GM12878 (cell line): ENCODE data around the gene WDR31. TPM values are rescaled to one million over a fixed set of nuclear protein-coding genes. Genes with fewer than 3 reads are reported as not detected.

Source experiments
- ATAC-seq: fragments of 200-7000 bp; cut with Tn5 transposase; 3 replicates; pipeline ENCODE4 v1.9.1; 2020; ENCODE audit warnings: mild to moderate bottlenecking, moderate library complexity
- BruUV-seq: library from RNA; stranded (reverse); fragments of 400-500 nt; replicated peaks from 2 replicates; lab custom pipeline; 2021; lab: Mats Ljungman, UMichigan
- CTCF ChIA-PET: fragments of 300-600 bp; sonication (Branson Sonifier 250); formaldehyde crosslinking; extraction: SDS; loops from one replicate; lab custom pipeline; 2021; ENCODE audit warnings: inconsistent platforms; lab: Yijun Ruan, JAX
- POLR2A ChIA-PET: fragments of 350-600 bp; formaldehyde crosslinking; extraction: SDS; loops from one replicate; lab custom pipeline; 2021; ENCODE audit warnings: inconsistent platforms; lab: Charles Lee
- RAD21 ChIA-PET: fragments of 300-600 bp; sonication (Branson Sonifier 250); formaldehyde crosslinking; loops from one replicate; lab custom pipeline; 2023; ENCODE audit warnings: antibody characterized with exemption; ENCODE audit not compliant: unreplicated experiment; lab: Charles Lee
- SMC1A ChIA-PET: fragments of 300-600 bp; sonication (Branson Sonifier 250); formaldehyde crosslinking; loops from one replicate; lab custom pipeline; 2023; ENCODE audit not compliant: unreplicated experiment, uncharacterized antibody; lab: Charles Lee
- DNase-seq: peaks from one replicate; pipeline ENCODE4 v3.0.0-alpha.2; 2011; ENCODE audit warnings: low read depth, low spot score
- FAIRE-seq: peaks from 3 replicates; lab custom pipeline; 2011; peaks lifted over from hg19 to GRCh38; lab: Jason Lieb, UNC
- H2AFZ ChIP-seq: 2 replicates; pipeline ENCODE4 v1.6.0; 2011; ENCODE audit warnings: low read depth, low read length, control low read depth; ENCODE audit not compliant: control insufficient read depth
- H3K27ac ChIP-seq: 2 replicates; pipeline ENCODE4 v1.5.1; 2011; ENCODE audit warnings: control low read depth; ENCODE audit not compliant: control insufficient read depth, insufficient read depth
- H3K27me3 ChIP-seq, 2 experiments: replicated peaks in 1 of 2; 2 replicates each; pipeline versions ENCODE4 v1.6.0 to v1.6.1; 2011; ENCODE audit warnings: low read length in 1 of 2; ENCODE audit not compliant: control insufficient read depth in 2 of 2, insufficient read depth in 2 of 2
- H3K36me3 ChIP-seq, 2 experiments: 2 replicates each; pipeline ENCODE4 v1.5.1; 2011; ENCODE audit warnings: low read length in 1 of 2; ENCODE audit not compliant: control insufficient read depth in 2 of 2, insufficient read depth in 2 of 2
- H3K4me1 ChIP-seq: 2 replicates; pipeline ENCODE4 v1.6.1; 2011; ENCODE audit warnings: mild to moderate bottlenecking, low read length, moderate library complexity, mixed read lengths; ENCODE audit not compliant: control insufficient read depth, insufficient read depth
- H3K4me2 ChIP-seq: 2 replicates; pipeline ENCODE4 v1.6.0; 2011; ENCODE audit warnings: control low read depth; ENCODE audit not compliant: control insufficient read depth, insufficient read depth
- H3K4me3 ChIP-seq: fragments of 200-600 bp; sonication (generic); 2 replicates; pipeline ENCODE4 v1.5.1; 2016
- H3K79me2 ChIP-seq: 2 replicates; pipeline ENCODE4 v1.6.0; 2011; ENCODE audit warnings: low read length; ENCODE audit not compliant: control insufficient read depth, insufficient read depth
- H3K9ac ChIP-seq: 2 replicates; pipeline ENCODE4 v1.8.0; 2011; ENCODE audit warnings: low read length, control low read depth, mixed read lengths; ENCODE audit not compliant: control insufficient read depth, insufficient read depth
- H3K9me3 ChIP-seq: replicated peaks from 3 replicates; pipeline ENCODE4 v1.5.1; 2011; ENCODE audit warnings: mild to moderate bottlenecking, low read length; ENCODE audit not compliant: control insufficient read depth, insufficient read depth
- H4K20me1 ChIP-seq: 2 replicates; pipeline ENCODE4 v1.6.0; 2011; ENCODE audit not compliant: control insufficient read depth, insufficient read depth
- BCL3 ChIP-seq: IDR thresholded peaks from 2 replicates; pipeline ENCODE4 v1.6.1; 2011; ENCODE audit warnings: borderline replicate concordance, low read depth, mild to moderate bottlenecking, moderate library complexity, low read length; ENCODE audit not compliant: insufficient read depth, poor library complexity, severe bottlenecking
- BCLAF1 ChIP-seq: fragments of 450-650 bp; IDR thresholded peaks from 2 replicates; pipeline ENCODE4 v1.6.1; 2017; ENCODE audit warnings: antibody characterized with exemption, mild to moderate bottlenecking, moderate library complexity
- CBX3 ChIP-seq: fragments of 200-600 bp; sonication (generic); IDR thresholded peaks from 2 replicates; pipeline ENCODE4 v1.6.1; 2016; ENCODE audit warnings: low read depth, borderline replicate concordance
- MAX ChIP-seq: IDR thresholded peaks from 2 replicates; pipeline ENCODE4 v1.6.1; 2012; ENCODE audit warnings: low read depth, low read length, improper control_type of control experiment
- NFXL1 ChIP-seq: fragments of 450-650 bp; IDR thresholded peaks from 2 replicates; pipeline ENCODE4 v1.6.1; 2017; ENCODE audit warnings: antibody characterized with exemption, mild to moderate bottlenecking, borderline replicate concordance
- NR2C1 ChIP-seq: fragments of 450-650 bp; IDR thresholded peaks from 2 replicates; pipeline ENCODE4 v1.6.1; 2017; ENCODE audit warnings: antibody characterized with exemption, mild to moderate bottlenecking, moderate library complexity
- PAX5 ChIP-seq: IDR thresholded peaks from 2 replicates; pipeline ENCODE4 v1.6.1; 2011; ENCODE audit warnings: low read depth, low read length, borderline replicate concordance
- PML ChIP-seq: IDR thresholded peaks from 2 replicates; pipeline ENCODE4 v1.6.1; 2012; ENCODE audit warnings: low read length, inconsistent platforms
- POLR2A ChIP-seq: IDR thresholded peaks from 2 replicates; pipeline ENCODE4 v1.6.1; 2011; ENCODE audit warnings: low read depth, mild to moderate bottlenecking, low read length
- POU2F2 ChIP-seq: IDR thresholded peaks from 3 replicates; pipeline ENCODE4 v1.6.1; 2011; ENCODE audit warnings: low read depth, mild to moderate bottlenecking, low read length, borderline replicate concordance
- RB1 ChIP-seq: fragments of 450-650 bp; formaldehyde crosslinking; IDR thresholded peaks from 2 replicates; pipeline ENCODE4 v1.6.1; 2017; ENCODE audit warnings: mild to moderate bottlenecking, borderline replicate concordance
- RELB ChIP-seq: fragments of 450-650 bp; IDR thresholded peaks from 2 replicates; pipeline ENCODE4 v1.6.1; 2017; ENCODE audit warnings: low read depth, mild to moderate bottlenecking, moderate library complexity
- SP1 ChIP-seq: IDR thresholded peaks from one replicate; pipeline ENCODE4 v1.6.1; 2011; ENCODE audit warnings: low read depth, low read length
- SUZ12 ChIP-seq: fragments of 200-600 bp; sonication (generic); IDR thresholded peaks from one replicate; pipeline ENCODE4 v1.6.1; 2018; ENCODE audit warnings: antibody characterized with exemption, mild to moderate bottlenecking; ENCODE audit not compliant: unreplicated experiment
- USF1 ChIP-seq: IDR thresholded peaks from 2 replicates; pipeline ENCODE4 v1.6.1; 2011; ENCODE audit warnings: borderline replicate concordance, low read depth, mild to moderate bottlenecking, moderate library complexity, mixed read lengths, low read length; ENCODE audit not compliant: insufficient read depth; ENCODE audit errors: extremely low read length
- WGBS: methylation state at CpG from one replicate; pipeline ENCODE4 v1.1.6; 2016; ENCODE audit warnings: low lambda C conversion rate; ENCODE audit not compliant: insufficient replicate concordance, insufficient coverage; ENCODE audit errors: missing lambda C conversion rate; 5-methylcytosine and 5-hydroxymethylcytosine counted together
- in situ Hi-C: fragments of 300-500 bp; cut with MboI; formaldehyde crosslinking; loops from 9 replicates; pipeline ENCODE4 v1.14.3; 2018; ENCODE audit warnings: mixed read lengths
- intact Hi-C: fragments of 100-400 bp; cut with micrococcal nuclease; formaldehyde crosslinking; loops from one replicate; pipeline ENCODE4 v1.14.2; 2022; ENCODE audit not compliant: unreplicated experiment
- polyA plus RNA-seq, 11 experiments: library from polyadenylated mRNA; depleted of rRNA in 4 of 11; unstranded in 6 of 11; stranded (reverse) in 5 of 11; fragments of >200 nt; fragmentation: Nextera tagmentation in 4 of 11; fragmentation: Illumina TruSeq in 1 of 11; extraction: Ambion mirVana in 4 of 11; extraction: Trizol in 1 of 11; gene quantifications; 1 replicate in 1 of 11; 2 replicates in 10 of 11; pipeline versions ENCODE4 v1.2.1 to v1.2.3, GENCODE V29; 2011 to 2016; ENCODE audit warnings: inconsistent platforms in 2 of 11, missing spikeins in 2 of 11, low read depth in 1 of 11
- total RNA-seq, 4 experiments: library from RNA; depleted of rRNA in 3 of 4; stranded (reverse); fragments of >200 nt in 3 of 4; fragmentation: Illumina TruSeq in 1 of 4; extraction: Trizol in 1 of 4; gene quantifications; 2 replicates each; pipeline versions ENCODE4 v1.2.1 to v1.2.3, GENCODE V29; 2013 to 2021

WDR31 gene
- total and polyA plus RNA-seq, 10 of the 15 experiments (the other 5 are each of a cell fraction or from before 2014, with no cell fraction given), result 0.26 to 1.7 (median 0.79) TPM

- no peak overlapping the region for H3K27ac ChIP-seq
- H3K9ac ChIP-seq, result no peak overlapping the region
- peak overlapping the region; percentile 66 for H3K4me2 ChIP-seq
- CTCF ChIA-PET, result interaction anchor here (1.2 kb wide), 1 partner anchor 23 kb away, joined by 4 read pairs; no protein-coding TSS in a partner anchor
- DNase-seq (peak; percentile 77), ATAC-seq (peak; percentile 72), FAIRE-seq (peak; percentile 87)
- H3K27me3 ChIP-seq, result no peaks in the 10 kb centered on the region
- POLR2A ChIA-PET, result no interaction called here
- 11% methylated on average over 1 of the region's 1 CpG for WGBS
- no peaks in the 10 kb centered on the region for H3K36me3 ChIP-seq
- H3K79me2 ChIP-seq, result no peaks in the 10 kb centered on the region; the same call in 1 of the 2 replicates
- H2AFZ ChIP-seq, result peak overlapping the region; percentile 81
- no peaks in the 10 kb centered on the region for H4K20me1 ChIP-seq
- SMC1A ChIA-PET, result interaction anchor here (1.2 kb wide), 1 partner anchor 106 kb away, joined by 3 read pairs; the partner anchor contains the start of genes CDC26 and PRPF4
- no TSS peak for BruUV-seq
- in situ Hi-C loops, result no loop called here
- intact Hi-C loops, result loop anchor here (5.0 kb wide), 1 partner anchor 159 kb away; the partner anchor contains the start of genes FKBP15 and SLC31A1
- H3K9me3 ChIP-seq, result no peaks in the 10 kb centered on the region
- H3K4me3 ChIP-seq, result no peak overlapping the region
- RAD21 ChIA-PET, result no interaction called here
- H3K4me1 ChIP-seq, result peaks cover 7% of the 10 kb centered on the region
- TF ChIP-seq BCL3, result peak; percentile 53
- TF ChIP-seq RELB, result peak; percentile 93
- no peak for TF ChIP-seq PML
- no peak for TF ChIP-seq USF1
- no peak for TF ChIP-seq BCLAF1
- no peak for TF ChIP-seq POU2F2
- TF ChIP-seq PAX5, result peak; percentile 71; the same call in 1 of the 2 replicates
- TF ChIP-seq NFXL1, result no peak
- TF ChIP-seq RB1, result no peak
- no peak for TF ChIP-seq NR2C1
- TF ChIP-seq CBX3, result no peak
- no peak for TF ChIP-seq MAX
- TF ChIP-seq SUZ12, result no peak
- peak; percentile 77 for TF ChIP-seq SP1
- TF ChIP-seq POLR2A, result no peak
These were observed 40.8 kb upstream of the WDR31 start for GRCh38 chr9:113380869-113381378.
